ENCODE results near the gene CENPW. TPM values are rescaled to one million over a fixed set of nuclear protein-coding genes. Genes with fewer than 3 reads are reported as not detected.
A peak's percentile ranks its signal among the peaks of the same experiment; 100 is the strongest.

CENPW gene
- total RNA-seq, 1 experiment from 2014 or later, result 82.3 TPM

GRCh38 chr6:126344181-126344580 is 4.3 kb downstream of the CENPW start:
- H2BK15ac ChIP-seq (ENCODE audit: low read depth, low read length), result no peak overlapping the region
- no peaks in the 10 kb centered on the region for H3K36me3 Mint-ChIP-seq (ENCODE audit: insufficient read depth in 1 of 3, low read depth in 3 of 3)
- H2AK5ac ChIP-seq (ENCODE audit: insufficient read length, low read length), result no peak overlapping the region
- no peak overlapping the region for H4K5ac ChIP-seq (ENCODE audit: insufficient read length, low read depth, low read length)
- no peak for DNase-seq
- no peaks in the 10 kb centered on the region for H3K27me3 Mint-ChIP-seq (ENCODE audit: low read depth)
- no peak overlapping the region for H3K9ac ChIP-seq (ENCODE audit: extremely low read depth, insufficient read length, low read length)
- H3K56ac ChIP-seq (ENCODE audit: insufficient read length, low read depth, low read length), result no peak overlapping the region
- peaks cover 5% of the 10 kb centered on the region; the same call in 1 of the 2 replicates for H3K4me1 ChIP-seq (ENCODE audit: insufficient read depth, low read length)
- H3K18ac ChIP-seq (ENCODE audit: insufficient read length, low read depth, low read length), result no peak overlapping the region
- H4K91ac ChIP-seq (ENCODE audit: insufficient read length, low read depth, low read length), result no peak overlapping the region
- no peaks in the 10 kb centered on the region for H3K27me3 ChIP-seq (ENCODE audit: insufficient read depth, low read length)
- H3K23me2 ChIP-seq (ENCODE audit: insufficient read length, low read depth, low read length, poor library complexity, severe bottlenecking), result peaks cover 3% of the 10 kb centered on the region
- H2BK120ac ChIP-seq (ENCODE audit: low read depth, low read length, poor library complexity, severe bottlenecking), result no peak overlapping the region
- H2BK12ac ChIP-seq (ENCODE audit: insufficient read length, low read depth, low read length), result no peak overlapping the region
- no peaks in the 10 kb centered on the region for H3K79me1 ChIP-seq (ENCODE audit: insufficient read depth, low read depth, low read length, poor library complexity, severe bottlenecking)
- no peak overlapping the region for H3K23ac ChIP-seq (ENCODE audit: insufficient read length, low read depth, low read length)
- TF ChIP-seq CTCF (conservative IDR thresholded peaks at IDR 0.05), result no peak
- H3T11ph ChIP-seq (ENCODE audit: low read length), result no peak overlapping the region
- H3K27ac ChIP-seq (ENCODE audit: insufficient read length, low read depth, low read length), result no peak overlapping the region
- H3K14ac ChIP-seq (ENCODE audit: insufficient read depth, low read length), result no peak overlapping the region
- no peak overlapping the region for H4K8ac ChIP-seq (replicated peaks; ENCODE audit: insufficient read length, low read depth, low read length)
- peak overlapping the region in 1 of 3 experiments; percentile 58; a peak in 2 of 7 replicates for H3K27ac Mint-ChIP-seq
- H2AFZ ChIP-seq (ENCODE audit: low read length), result no peak overlapping the region
- H2BK5ac ChIP-seq (ENCODE audit: insufficient read length, low read length), result no peak overlapping the region
- no peak overlapping the region for H2BK20ac ChIP-seq (ENCODE audit: low read depth, low read length, poor library complexity, severe bottlenecking)
- H3K4ac ChIP-seq (ENCODE audit: low read depth, low read length), result no peak overlapping the region
- peaks cover 11% of the 10 kb centered on the region; the same call in 1 of the 2 replicates for H3K79me2 ChIP-seq (ENCODE audit: insufficient read depth, low read length)
- H3K4me1 Mint-ChIP-seq, result peaks cover 29 to 34% of the 10 kb centered on the region in 2 experiments
- no peaks in the 10 kb centered on the region for H4K20me1 ChIP-seq (ENCODE audit: control insufficient read depth, insufficient read depth, insufficient read length)
- no peak overlapping the region for H3K4me2 ChIP-seq (ENCODE audit: insufficient read depth, insufficient read length, low read length)
- H3K4me3 Mint-ChIP-seq, result no peak overlapping the region
- no peaks in the 10 kb centered on the region for H3K9me3 ChIP-seq (ENCODE audit: control insufficient read depth, low read depth, low read length)
- H3K9me3 Mint-ChIP-seq, result no peaks in the 10 kb centered on the region
